A673 (cell line): ENCODE results near the gene PRKCH.

Experiments used
- EZH2 ChIP-seq: fragments of 200-600 bp; sonication (generic); IDR thresholded peaks from 2 replicates; pipeline ENCODE4 v1.6.1; 2017; ENCODE audit warnings: borderline replicate concordance, low read depth, mild to moderate bottlenecking, mixed read lengths, antibody characterized with exemption, low read length; ENCODE audit not compliant: poor library complexity, severe bottlenecking
- TF ChIP-seq, protein P1 (sequence below): fragments of 300-800, 200-600 bp; sonication (generic); conservative IDR thresholded peaks from 2 replicates; pipeline ENCODE4 v1.5.1; 2017; ENCODE audit warnings: low read depth, mild to moderate bottlenecking, antibody characterized with exemption, low read length, moderate library complexity, mixed read lengths

DNA sequence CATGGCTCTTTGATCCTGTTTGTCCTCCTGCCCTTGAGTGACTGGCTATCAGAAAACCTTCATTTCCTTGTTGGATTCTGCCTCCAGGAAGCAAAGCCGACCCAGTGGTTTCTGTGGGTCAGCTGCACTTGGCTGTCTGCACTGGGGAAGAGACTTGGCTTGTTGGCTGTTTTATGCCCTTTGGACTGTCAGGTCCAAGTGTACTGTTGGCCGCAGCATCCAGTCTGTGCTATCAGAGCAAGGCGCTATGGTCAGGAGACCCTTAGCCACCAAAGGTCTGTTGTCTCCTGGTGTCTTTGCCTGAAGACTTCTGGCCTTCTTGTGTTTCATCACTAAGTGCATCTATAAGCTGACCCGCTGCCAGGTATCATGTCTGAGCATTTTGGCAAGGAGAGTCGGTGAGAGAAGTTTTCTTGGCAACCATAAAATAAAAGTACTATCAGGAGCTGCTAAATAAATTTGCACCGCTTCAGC is 196.6 kb downstream of the PRKCH start:
- TF ChIP-seq, protein P1, sequence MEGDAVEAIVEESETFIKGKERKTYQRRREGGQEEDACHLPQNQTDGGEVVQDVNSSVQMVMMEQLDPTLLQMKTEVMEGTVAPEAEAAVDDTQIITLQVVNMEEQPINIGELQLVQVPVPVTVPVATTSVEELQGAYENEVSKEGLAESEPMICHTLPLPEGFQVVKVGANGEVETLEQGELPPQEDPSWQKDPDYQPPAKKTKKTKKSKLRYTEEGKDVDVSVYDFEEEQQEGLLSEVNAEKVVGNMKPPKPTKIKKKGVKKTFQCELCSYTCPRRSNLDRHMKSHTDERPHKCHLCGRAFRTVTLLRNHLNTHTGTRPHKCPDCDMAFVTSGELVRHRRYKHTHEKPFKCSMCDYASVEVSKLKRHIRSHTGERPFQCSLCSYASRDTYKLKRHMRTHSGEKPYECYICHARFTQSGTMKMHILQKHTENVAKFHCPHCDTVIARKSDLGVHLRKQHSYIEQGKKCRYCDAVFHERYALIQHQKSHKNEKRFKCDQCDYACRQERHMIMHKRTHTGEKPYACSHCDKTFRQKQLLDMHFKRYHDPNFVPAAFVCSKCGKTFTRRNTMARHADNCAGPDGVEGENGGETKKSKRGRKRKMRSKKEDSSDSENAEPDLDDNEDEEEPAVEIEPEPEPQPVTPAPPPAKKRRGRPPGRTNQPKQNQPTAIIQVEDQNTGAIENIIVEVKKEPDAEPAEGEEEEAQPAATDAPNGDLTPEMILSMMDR: no peak
- no peak for TF ChIP-seq EZH2
